BJ (cell line): ENCODE measurements around the gene KLHL22. TPM values are rescaled to one million over a fixed set of nuclear protein-coding genes. Genes with fewer than 3 reads are reported as not detected.
"Not testable (repeated sequence)": the region's sequence is repeated elsewhere in the genome, so short reads cannot be mapped to it uniquely, and the experiment has no call there.

ENCODE experiments used
- CTCF ChIA-PET: fragments of 350-600 bp; formaldehyde crosslinking; extraction: SDS; loops from one replicate; lab custom pipeline; 2021; ENCODE audit warnings: antibody characterized with exemption, inconsistent platforms; lab: Yijun Ruan, JAX
- POLR2A ChIA-PET: fragments of 300-600 bp; sonication (Branson Sonifier 250); formaldehyde crosslinking; extraction: SDS; loops from one replicate; lab custom pipeline; 2021; ENCODE audit warnings: antibody characterized with exemption; lab: Charles Lee
- DNase-seq: peaks from one replicate; pipeline ENCODE4 v3.0.0-alpha.2; 2011; ENCODE audit warnings: low read depth
- H3K27me3 ChIP-seq: 2 replicates; pipeline ENCODE4 v1.6.0; 2011; ENCODE audit warnings: low read length; ENCODE audit not compliant: control insufficient read depth, insufficient read depth
- H3K36me3 ChIP-seq: 2 replicates; pipeline ENCODE4 v1.5.1; 2011; ENCODE audit warnings: low read length; ENCODE audit not compliant: control insufficient read depth, insufficient read depth
- H3K4me3 ChIP-seq: 2 replicates; pipeline ENCODE4 v1.5.1; 2011; ENCODE audit warnings: low read depth, mild to moderate bottlenecking, control low read depth, low read length
- polyA plus RNA-seq: library from polyadenylated mRNA; depleted of rRNA; stranded (reverse); fragments of >200 nt; gene quantifications from 2 replicates; pipeline ENCODE4 v1.2.3, GENCODE V29; 2011
- TF ChIP-seq, protein P1 (sequence below): IDR thresholded peaks from 2 replicates; pipeline ENCODE4 v1.5.1; 2011; ENCODE audit warnings: low read depth, mild to moderate bottlenecking, control low read depth, inconsistent platforms, low read length, moderate library complexity; ENCODE audit not compliant: insufficient read depth

The KLHL22 gene
- polyA plus RNA-seq, 1 experiment, result 34.0 TPM

DNA sequence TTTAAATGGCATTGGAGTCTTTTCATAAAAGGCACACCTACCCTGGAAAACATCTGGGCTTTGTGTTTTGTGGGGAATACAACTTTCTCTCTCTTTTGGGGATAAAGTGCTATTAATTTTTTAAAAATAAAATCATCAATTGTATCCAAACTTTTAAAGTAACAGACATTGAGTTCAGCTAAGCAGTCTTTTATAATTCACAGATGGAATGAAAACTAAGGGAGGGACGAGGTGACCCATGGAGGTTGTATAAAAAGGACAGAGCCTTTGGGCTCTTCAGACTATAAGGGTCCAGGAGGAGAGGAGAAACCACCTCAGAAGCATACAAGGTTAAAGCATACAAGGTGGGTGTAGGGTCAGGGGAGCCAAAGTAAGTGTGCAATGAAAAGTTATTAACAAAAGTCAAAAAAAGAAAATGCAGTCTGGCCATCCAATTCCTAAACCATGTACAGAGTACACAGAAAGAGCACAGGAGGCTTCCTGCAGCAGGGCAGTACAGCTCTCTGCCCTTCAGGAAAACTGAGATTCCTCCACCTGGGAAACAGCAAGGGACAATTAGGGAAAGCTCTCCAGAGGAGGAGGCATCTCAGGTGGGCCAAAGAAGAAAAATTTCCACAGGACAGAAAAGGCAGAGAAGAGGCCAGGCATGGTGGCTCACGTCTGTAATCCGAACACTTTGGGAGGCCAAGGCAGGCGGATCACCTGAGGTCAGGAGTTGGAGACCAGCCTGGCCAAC, 10.5 kb downstream of the KLHL22 start:
- ChIA-PET CTCF (interaction anchor here (1.0 to 1.6 kb wide), 2 partner anchors 67 to 79 kb away, joined by 3 to 5 read pairs; no protein-coding TSS in a partner anchor), POLR2A (interaction anchor here (0.6 kb wide), 1 partner anchor 47 kb away, joined by 10 read pairs; no protein-coding TSS in a partner anchor)
- TF ChIP-seq, protein P1, sequence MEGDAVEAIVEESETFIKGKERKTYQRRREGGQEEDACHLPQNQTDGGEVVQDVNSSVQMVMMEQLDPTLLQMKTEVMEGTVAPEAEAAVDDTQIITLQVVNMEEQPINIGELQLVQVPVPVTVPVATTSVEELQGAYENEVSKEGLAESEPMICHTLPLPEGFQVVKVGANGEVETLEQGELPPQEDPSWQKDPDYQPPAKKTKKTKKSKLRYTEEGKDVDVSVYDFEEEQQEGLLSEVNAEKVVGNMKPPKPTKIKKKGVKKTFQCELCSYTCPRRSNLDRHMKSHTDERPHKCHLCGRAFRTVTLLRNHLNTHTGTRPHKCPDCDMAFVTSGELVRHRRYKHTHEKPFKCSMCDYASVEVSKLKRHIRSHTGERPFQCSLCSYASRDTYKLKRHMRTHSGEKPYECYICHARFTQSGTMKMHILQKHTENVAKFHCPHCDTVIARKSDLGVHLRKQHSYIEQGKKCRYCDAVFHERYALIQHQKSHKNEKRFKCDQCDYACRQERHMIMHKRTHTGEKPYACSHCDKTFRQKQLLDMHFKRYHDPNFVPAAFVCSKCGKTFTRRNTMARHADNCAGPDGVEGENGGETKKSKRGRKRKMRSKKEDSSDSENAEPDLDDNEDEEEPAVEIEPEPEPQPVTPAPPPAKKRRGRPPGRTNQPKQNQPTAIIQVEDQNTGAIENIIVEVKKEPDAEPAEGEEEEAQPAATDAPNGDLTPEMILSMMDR, result no peak
- Histone ChIP-seq H3K36me3 (peaks cover 5% of the 10 kb centered on the region; the same call in 1 of the 2 replicates), H3K27me3 (no peaks in the 10 kb centered on the region), H3K4me3 (no peak overlapping the region)
- no peak for DNase-seq

DNA sequence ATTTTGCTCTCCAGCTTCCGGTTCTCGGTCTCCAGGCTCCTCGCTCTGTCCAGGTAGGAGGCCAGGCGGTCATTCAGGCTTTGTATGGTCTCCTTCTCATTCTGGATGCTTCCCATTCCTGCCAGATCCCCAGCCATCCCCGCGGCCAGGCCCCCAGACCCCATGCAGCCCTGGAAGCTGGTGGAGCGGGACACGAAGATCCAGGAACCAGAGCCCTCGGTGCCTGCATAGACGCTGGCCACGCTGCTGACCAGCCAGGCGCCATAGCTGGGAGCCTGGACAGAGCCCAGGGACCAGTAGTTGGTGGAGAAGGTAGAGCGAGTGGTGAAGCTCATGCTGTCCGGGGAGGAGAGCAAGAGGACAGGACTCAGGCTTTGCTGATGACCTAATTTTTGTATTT, 11.8 kb downstream of the KLHL22 start:
- no peaks in the 10 kb centered on the region for H3K27me3 ChIP-seq
- H3K4me3 ChIP-seq, result no peak overlapping the region
- POLR2A ChIA-PET, result no interaction called here
- TF ChIP-seq, protein P1, result no peak
- CTCF ChIA-PET, result interaction anchor here (1.3 to 1.6 kb wide), 3 partner anchors 27 to 258 kb away, joined by 3 to 5 read pairs (median 4); no protein-coding TSS in a partner anchor
- no peak for DNase-seq
- peaks cover 3% of the 10 kb centered on the region; the same call in 1 of the 2 replicates for H3K36me3 ChIP-seq

GRCh38 chr22:20483143-20483506, 12.5 kb downstream of the KLHL22 start:
- H3K36me3 ChIP-seq, POLR2A ChIA-PET, DNase-seq, H3K4me3 ChIP-seq, H3K27me3 ChIP-seq: not testable (repeated sequence)
- CTCF ChIA-PET, result interaction anchor here (1.1 to 1.6 kb wide), 4 partner anchors 10 to 259 kb away, joined by 3 to 4 read pairs (median 4); no protein-coding TSS in a partner anchor

- POLR2A ChIA-PET, result no interaction called here
- Histone ChIP-seq H3K36me3 (0 out of 2 replicates have a peak, but pooled peaks cover 2% of the 10 kb centered on the region), H3K4me3 (no peak overlapping the region), H3K27me3 (no peaks in the 10 kb centered on the region)
- CTCF ChIA-PET, result interaction anchor here (1.0 kb wide), 1 partner anchor 85 kb away, joined by 3 read pairs; no protein-coding TSS in a partner anchor
- DNase-seq, result no peak
- TF ChIP-seq, protein P1, result no peak
Observed at GRCh38 chr22:20479612-20480196, 15.9 kb downstream of the KLHL22 start.

GRCh38 chr22:20478059-20478458, 17.5 kb downstream of the KLHL22 start:
- POLR2A ChIA-PET, DNase-seq: not testable (repeated sequence)
- CTCF ChIA-PET, result interaction anchor here (0.6 kb wide), 1 partner anchor 74 kb away, joined by 3 read pairs; no protein-coding TSS in a partner anchor

DNA sequence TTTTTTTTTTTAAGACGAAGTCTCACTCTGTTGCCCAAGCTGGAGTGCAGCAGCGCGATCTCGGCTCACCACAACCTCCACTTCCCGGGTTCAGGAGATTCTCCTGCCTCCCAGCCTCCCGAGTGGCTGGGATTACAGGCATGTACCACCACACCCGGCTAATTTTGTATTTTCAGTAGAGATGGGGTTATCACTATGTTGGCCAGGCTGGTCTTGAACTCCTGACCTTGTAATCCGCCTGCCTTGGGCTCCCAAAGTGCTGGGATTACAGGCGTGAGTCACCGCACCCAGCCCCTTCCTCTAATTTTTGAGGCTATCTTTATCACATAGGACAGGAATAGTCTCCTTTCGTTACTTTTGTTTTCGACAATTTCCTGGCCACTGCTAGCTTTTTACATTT, 20.0 kb downstream of the KLHL22 start:
- CTCF ChIA-PET, POLR2A ChIA-PET: not testable (repeated sequence)

More at GRCh38 chr22:20478059-20478458, 17.5 kb downstream of the KLHL22 start:
- not testable (repeated sequence) for H3K27me3 ChIP-seq, H3K4me3 ChIP-seq, H3K36me3 ChIP-seq

More for the DNA sequence above, 20.0 kb downstream of the KLHL22 start:
- not testable (repeated sequence) for DNase-seq, H3K27me3 ChIP-seq, H3K4me3 ChIP-seq, H3K36me3 ChIP-seq
